Natural killer cell (primary cell): ENCODE data around the gene CPXM1. TPM values are rescaled to one million over a fixed set of nuclear protein-coding genes. Genes with fewer than 3 reads are reported as not detected.

Source experiments
- ATAC-seq, 3 donors: fragments of 150-1000 bp in 2 of 3; fragments of 200-7000 bp in 1 of 3; cut with Tn5 transposase; 1 replicate in 1 of 3; 2 replicates in 2 of 3; pipeline ENCODE4 v1.10.0; 2021; ENCODE audit warnings: mild to moderate bottlenecking in 2 of 3, moderate library complexity in 2 of 3
- DNase-seq, 2 donors: peaks; one replicate each; pipeline versions ENCODE4 v3.0.0 to v3.0.0-alpha.2; 2013 to 2021; ENCODE audit warnings: mixed read lengths in 1 of 2
- H3K27ac ChIP-seq: one replicate; pipeline ENCODE4 v1.5.1; 2013; ENCODE audit warnings: mild to moderate bottlenecking, low read length
- H3K27me3 ChIP-seq: one replicate; pipeline ENCODE4 v1.6.1; 2013; ENCODE audit warnings: low read length; ENCODE audit not compliant: control insufficient read depth, insufficient read depth
- H3K36me3 ChIP-seq: one replicate; pipeline ENCODE4 v1.6.1; 2013; ENCODE audit warnings: low read length; ENCODE audit not compliant: control insufficient read depth, insufficient read depth
- H3K4me1 ChIP-seq: one replicate; pipeline ENCODE4 v1.6.1; 2013; ENCODE audit warnings: low read length; ENCODE audit not compliant: control insufficient read depth, insufficient read depth
- H3K4me3 ChIP-seq: one replicate; pipeline ENCODE4 v1.5.1; 2013; ENCODE audit warnings: low read length
- H3K9me3 ChIP-seq: one replicate; pipeline ENCODE4 v1.6.1; 2013; ENCODE audit warnings: low read length; ENCODE audit not compliant: control insufficient read depth, insufficient read depth
- H3K27ac Mint-ChIP-seq, 2 donors: one replicate each; pipeline ENCODE4 v1.8.0; 2022; ENCODE audit warnings: mild to moderate bottlenecking in 2 of 2, mixed read lengths in 2 of 2, moderate library complexity in 1 of 2
- H3K27me3 Mint-ChIP-seq, 2 donors: one replicate each; pipeline ENCODE4 v1.8.0; 2022; ENCODE audit warnings: low read depth in 2 of 2, mixed read lengths in 2 of 2
- H3K36me3 Mint-ChIP-seq: one replicate; pipeline ENCODE4 v1.8.0; 2022; ENCODE audit warnings: mixed read lengths
- H3K4me1 Mint-ChIP-seq, 2 donors: one replicate each; pipeline ENCODE4 v1.8.0; 2022; ENCODE audit warnings: mixed read lengths in 2 of 2
- H3K4me3 Mint-ChIP-seq: one replicate; pipeline ENCODE4 v1.8.0; 2022; ENCODE audit warnings: mild to moderate bottlenecking, moderate library complexity, mixed read lengths
- H3K9me3 Mint-ChIP-seq, 2 donors: one replicate each; pipeline ENCODE4 v1.8.0; 2022; ENCODE audit warnings: mixed read lengths in 2 of 2
- CTCF ChIP-seq: fragments of 200-600 bp; IDR thresholded peaks from one replicate; pipeline ENCODE4 v1.8.0; 2022; ENCODE audit warnings: antibody characterized with exemption
- WGBS: methylation state at CpG from one replicate; pipeline ENCODE4 v1.1.7; 2013; ENCODE audit warnings: missing lambda C conversion rate; ENCODE audit not compliant: insufficient coverage; 5-methylcytosine and 5-hydroxymethylcytosine counted together
- intact Hi-C: fragments of 100-400 bp; cut with micrococcal nuclease; formaldehyde crosslinking; loops from one replicate; pipeline ENCODE4 v1.14.2; 2022
- total RNA-seq, 4 donors: library from RNA; stranded (reverse); fragments of 120-200 nt in 1 of 4; gene quantifications; one replicate each; pipeline versions ENCODE4 v1.2.3 to v1.2.4, GENCODE V29; 2013 to 2022

Gene CPXM1
- total RNA-seq, 3 donors from 2014 or later (not counting 1 experiment from before 2014, with no cell fraction given) = 0.49 to 2.3 (median 1.5) TPM

- Histone ChIP-seq H3K36me3 (no peaks in the 10 kb centered on the region), H3K27me3 (peaks cover 9% of the 10 kb centered on the region), H3K9me3 (no peaks in the 10 kb centered on the region), H3K4me1 (peaks cover 25% of the 10 kb centered on the region), H3K27ac (no peak overlapping the region), H3K4me3 (no peak overlapping the region)
- ATAC-seq (peak in 2 of 3 donors; percentile 25 to 43), DNase-seq (peak in 1 of 2 donors; percentile 24)
- Mint-ChIP-seq H3K9me3 (no peaks in the 10 kb centered on the region), H3K4me1 (peaks cover 13 to 37% of the 10 kb centered on the region in 2 donors), H3K27ac (peak overlapping the region in 1 of 2 donors; percentile 53), H3K27me3 (peaks cover 6 to 20% of the 10 kb centered on the region in 2 donors), H3K4me3 (peak overlapping the region; percentile 83), H3K36me3 (no peaks in the 10 kb centered on the region)
- intact Hi-C loops = no loop called here
- no peak for TF ChIP-seq CTCF
- 16% methylated on average over 68 of the region's 68 CpGs for WGBS
Measured at GRCh38 chr20:2820896-2821869, 20.8 kb upstream of the CPXM1 start.

GRCh38 chr20:2820084-2820895 is 19.9 kb upstream of the CPXM1 start:
- no peaks in the 10 kb centered on the region for H3K9me3 Mint-ChIP-seq
- Histone ChIP-seq H3K4me1 (peaks cover 24% of the 10 kb centered on the region), H3K27ac (no peak overlapping the region), H3K27me3 (peaks cover 9% of the 10 kb centered on the region), H3K4me3 (no peak overlapping the region), H3K9me3 (no peaks in the 10 kb centered on the region), H3K36me3 (no peaks in the 10 kb centered on the region)
- H3K27me3 Mint-ChIP-seq = peaks cover 0 to 24% of the 10 kb centered on the region in 2 donors
- ATAC-seq = no peak
- H3K36me3 Mint-ChIP-seq = no peaks in the 10 kb centered on the region
- no peak for DNase-seq
- intact Hi-C loops = no loop called here
- no peak for TF ChIP-seq CTCF
- no peak overlapping the region for H3K27ac Mint-ChIP-seq
- H3K4me1 Mint-ChIP-seq = peaks cover 8 to 31% of the 10 kb centered on the region in 2 donors
- peak overlapping the region; percentile 45 for H3K4me3 Mint-ChIP-seq
- 73% methylated on average over 32 of the region's 32 CpGs for WGBS

- no peak overlapping the region for H3K27ac ChIP-seq
- peaks cover 24% of the 10 kb centered on the region for H3K4me1 ChIP-seq
- no peak overlapping the region for H3K27ac Mint-ChIP-seq
- H3K4me1 Mint-ChIP-seq = peaks cover 8 to 36% of the 10 kb centered on the region in 2 donors
- no peak for TF ChIP-seq CTCF
- H3K27me3 ChIP-seq = peaks cover 9% of the 10 kb centered on the region
- no peaks in the 10 kb centered on the region for H3K36me3 ChIP-seq
- H3K36me3 Mint-ChIP-seq = no peaks in the 10 kb centered on the region
- no peaks in the 10 kb centered on the region for H3K9me3 Mint-ChIP-seq
- intact Hi-C loops = no loop called here
- H3K27me3 Mint-ChIP-seq = peaks cover 10 to 27% of the 10 kb centered on the region in 2 donors
- no peak for DNase-seq
- no peak overlapping the region for H3K4me3 ChIP-seq
- ATAC-seq = no peak
- 90% methylated on average over 7 of the region's 7 CpGs for WGBS
- no peaks in the 10 kb centered on the region for H3K9me3 ChIP-seq
- no peak overlapping the region for H3K4me3 Mint-ChIP-seq
Measured at GRCh38 chr20:2817891-2818595, 17.6 kb upstream of the CPXM1 start.
